HEK293T (cell line): ENCODE data around the gene GCC2.

Experiments
- CTCF ChIA-PET: fragments of 350-600 bp; formaldehyde crosslinking; extraction: SDS; loops from one replicate; lab custom pipeline; 2021; ENCODE audit warnings: antibody characterized with exemption, inconsistent platforms; lab: Yijun Ruan, JAX
- POLR2A ChIA-PET: fragments of 350-600 bp; formaldehyde crosslinking; extraction: SDS; loops from one replicate; lab custom pipeline; 2020; ENCODE audit warnings: antibody characterized with exemption, inconsistent platforms; lab: Yijun Ruan, JAX
- DNase-seq: peaks from one replicate; pipeline ENCODE4 v3.0.0; 2012; ENCODE audit warnings: mixed read lengths; ENCODE audit errors: extremely low spot score
- ARNT ChIP-seq: fragments of 450-650 bp; IDR thresholded peaks from 2 replicates; pipeline ENCODE4 v1.6.1; 2017; ENCODE audit warnings: mild to moderate bottlenecking
- BHLHE40 ChIP-seq: fragments of 450-650 bp; IDR thresholded peaks from 2 replicates; pipeline ENCODE4 v1.6.1; 2016; ENCODE audit warnings: mild to moderate bottlenecking, moderate library complexity, borderline replicate concordance
- CTBP1 ChIP-seq: fragments of 450-650 bp; IDR thresholded peaks from 2 replicates; pipeline ENCODE4 v1.6.1; 2016; ENCODE audit warnings: borderline replicate concordance
- ELF4 ChIP-seq: fragments of 450-650 bp; IDR thresholded peaks from 2 replicates; pipeline ENCODE4 v1.6.1; 2017; ENCODE audit warnings: antibody characterized with exemption
- FOXA1 ChIP-seq: fragments of 450-650 bp; IDR thresholded peaks from 2 replicates; pipeline ENCODE4 v1.6.1; 2016; ENCODE audit warnings: mild to moderate bottlenecking
- FOXK2 ChIP-seq: fragments of 450-650 bp; IDR thresholded peaks from 2 replicates; pipeline ENCODE4 v1.6.1; 2016; ENCODE audit warnings: mild to moderate bottlenecking
- FOXM1 ChIP-seq: fragments of 450-650 bp; IDR thresholded peaks from 2 replicates; pipeline ENCODE4 v1.6.1; 2017; ENCODE audit warnings: mild to moderate bottlenecking, borderline replicate concordance
- HDGF ChIP-seq: fragments of 450-650 bp; IDR thresholded peaks from 2 replicates; pipeline ENCODE4 v1.6.1; 2017; ENCODE audit warnings: antibody characterized with exemption, borderline replicate concordance
- L3MBTL2 ChIP-seq: fragments of 450-650 bp; conservative IDR thresholded peaks from 2 replicates; pipeline ENCODE4 v1.6.1; 2016; ENCODE audit warnings: mild to moderate bottlenecking
- LEF1 ChIP-seq: fragments of 450-650 bp; IDR thresholded peaks from 2 replicates; pipeline ENCODE4 v1.6.1; 2017; ENCODE audit warnings: mild to moderate bottlenecking, borderline replicate concordance
- NFRKB ChIP-seq: fragments of 450-650 bp; IDR thresholded peaks from 2 replicates; pipeline ENCODE4 v1.6.1; 2016; ENCODE audit warnings: mild to moderate bottlenecking, moderate library complexity
- SP1 ChIP-seq: fragments of 450-650 bp; IDR thresholded peaks from 2 replicates; pipeline ENCODE4 v1.6.1; 2017
- SUZ12 ChIP-seq: fragments of 450-650 bp; IDR thresholded peaks from 2 replicates; pipeline ENCODE4 v1.6.1; 2016; ENCODE audit warnings: mild to moderate bottlenecking
- TARDBP ChIP-seq: fragments of 450-650 bp; IDR thresholded peaks from 2 replicates; pipeline ENCODE4 v1.6.1; 2016
- ZNF384 ChIP-seq: fragments of 450-650 bp; IDR thresholded peaks from 2 replicates; pipeline ENCODE4 v1.6.1; 2016
- TF ChIP-seq, protein P1 (sequence below): fragments of 450-650 bp; IDR thresholded peaks from 2 replicates; pipeline ENCODE4 v1.6.1; 2016

Gene GCC2

DNA sequence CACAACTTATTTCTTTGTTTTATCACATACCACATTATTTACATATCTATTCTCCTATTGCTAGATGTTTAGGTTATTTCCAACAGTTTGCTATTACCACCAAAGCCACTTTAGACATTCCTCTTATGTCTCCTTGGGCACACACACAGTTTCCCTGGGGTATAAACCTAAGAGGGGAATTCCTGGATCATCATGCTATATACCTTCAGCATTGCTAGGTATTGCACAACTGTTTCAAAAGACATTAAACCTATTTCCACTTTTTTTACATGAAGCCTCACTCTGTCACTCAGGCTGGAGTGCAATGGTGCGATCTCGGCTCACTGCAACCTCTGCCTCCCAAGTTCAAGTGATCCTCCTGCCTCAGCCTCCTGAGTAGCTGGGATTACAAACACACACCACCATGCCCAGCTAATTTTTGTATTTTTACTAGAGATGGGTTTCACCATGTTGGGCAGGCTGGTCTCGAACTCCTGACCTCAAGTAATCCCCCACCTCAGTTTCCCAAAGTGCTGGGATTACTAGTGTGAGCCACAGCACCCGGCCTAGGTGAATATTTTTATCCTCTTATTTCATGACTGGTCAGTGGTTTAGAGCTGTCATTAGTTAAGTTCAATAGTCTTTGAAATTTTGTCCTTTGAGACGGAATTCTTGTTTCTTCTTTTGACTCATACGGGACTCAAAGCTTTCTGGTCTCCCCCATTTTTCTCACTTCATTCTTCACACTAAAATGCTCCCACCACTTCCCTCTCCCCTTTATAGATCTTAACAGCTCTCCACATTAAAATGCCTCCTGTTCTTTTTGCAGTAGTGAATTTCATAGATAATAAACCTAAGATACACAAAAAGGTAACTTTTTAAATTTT, 40.9 kb upstream of the GCC2 start:
- DNase-seq, result no peak
- ChIA-PET POLR2A (no interaction called here), CTCF (no interaction called here)
- no peak for TF ChIP-seq FOXM1
- TF ChIP-seq FOXK2, result no peak
- TF ChIP-seq CTBP1, result no peak
- TF ChIP-seq TARDBP, result no peak
- TF ChIP-seq, protein P1, sequence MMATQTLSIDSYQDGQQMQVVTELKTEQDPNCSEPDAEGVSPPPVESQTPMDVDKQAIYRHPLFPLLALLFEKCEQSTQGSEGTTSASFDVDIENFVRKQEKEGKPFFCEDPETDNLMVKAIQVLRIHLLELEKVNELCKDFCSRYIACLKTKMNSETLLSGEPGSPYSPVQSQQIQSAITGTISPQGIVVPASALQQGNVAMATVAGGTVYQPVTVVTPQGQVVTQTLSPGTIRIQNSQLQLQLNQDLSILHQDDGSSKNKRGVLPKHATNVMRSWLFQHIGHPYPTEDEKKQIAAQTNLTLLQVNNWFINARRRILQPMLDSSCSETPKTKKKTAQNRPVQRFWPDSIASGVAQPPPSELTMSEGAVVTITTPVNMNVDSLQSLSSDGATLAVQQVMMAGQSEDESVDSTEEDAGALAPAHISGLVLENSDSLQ, result no peak
- no peak for TF ChIP-seq ARNT
- no peak for TF ChIP-seq BHLHE40
- no peak for TF ChIP-seq SP1
- TF ChIP-seq HDGF, result no peak
- TF ChIP-seq ELF4, result no peak
- no peak for TF ChIP-seq LEF1
- TF ChIP-seq NFRKB, result no peak
- no peak for TF ChIP-seq FOXA1
- TF ChIP-seq SUZ12, result no peak
- TF ChIP-seq ZNF384, result no peak
- no peak for TF ChIP-seq L3MBTL2

DNA sequence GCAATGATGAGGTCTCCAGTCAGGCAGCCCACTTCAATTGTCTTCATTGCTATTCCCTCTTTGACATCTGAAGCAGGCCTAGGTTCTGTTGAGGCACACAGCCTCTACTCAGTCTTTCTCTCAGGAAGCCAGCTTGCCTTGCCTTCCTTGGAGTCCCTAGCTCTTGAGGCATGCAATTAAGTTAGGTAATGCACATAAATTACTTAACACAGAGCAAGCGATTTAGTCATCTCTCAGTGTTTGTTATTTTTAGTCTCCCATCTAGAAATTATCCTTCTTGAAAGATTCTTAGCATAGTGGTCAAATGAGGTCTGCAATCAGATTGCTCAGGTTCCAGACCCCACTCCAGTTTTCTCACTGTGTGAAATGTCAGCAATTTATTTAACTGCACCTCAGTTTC, 39.2 kb upstream of the GCC2 start:
- POLR2A ChIA-PET, result no interaction called here
- CTCF ChIA-PET, result no interaction called here
- TF ChIP-seq BHLHE40 (no peak), L3MBTL2 (no peak), ARNT (no peak), FOXK2 (no peak), TARDBP (no peak), SP1 (no peak), CTBP1 (no peak), LEF1 (no peak), HDGF (no peak), NFRKB (no peak), ZNF384 (no peak), FOXM1 (no peak), ELF4 (no peak), SUZ12 (no peak), FOXA1 (no peak)
- TF ChIP-seq, protein P1, result no peak
- DNase-seq, result no peak

DNA sequence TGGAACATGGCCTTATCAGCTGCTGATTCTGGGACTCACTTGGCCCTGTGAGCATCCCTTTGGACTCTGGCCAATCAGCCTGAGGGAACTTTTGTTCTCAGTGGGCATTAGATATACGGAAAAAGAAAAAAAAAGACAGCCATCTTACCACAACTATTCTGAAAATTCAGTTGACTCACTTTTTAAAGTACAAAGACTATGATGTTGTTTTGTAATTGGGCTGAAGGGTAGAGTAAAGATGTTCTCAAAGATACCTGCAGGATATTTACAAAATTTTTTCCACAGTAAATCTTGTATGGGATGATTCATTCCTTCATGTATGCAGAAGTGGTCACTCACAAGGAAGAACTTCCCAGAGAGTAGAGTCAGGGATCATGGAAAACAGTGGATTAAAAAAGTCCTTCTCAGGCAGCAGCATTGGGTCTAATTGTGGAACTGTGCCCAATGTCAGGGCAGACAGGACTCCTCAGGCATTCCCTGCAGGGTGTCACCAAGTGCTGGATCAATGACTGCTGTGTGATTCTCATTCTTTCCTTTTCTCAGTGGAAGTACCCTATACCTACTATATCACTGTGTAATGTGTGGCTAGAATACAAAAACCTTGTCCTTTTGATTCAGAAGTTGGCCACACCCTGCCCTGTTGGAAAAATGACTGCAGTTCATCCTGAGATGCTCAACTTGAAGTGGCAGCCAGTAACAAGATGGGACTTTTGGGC, 35.9 kb upstream of the GCC2 start:
- CTCF ChIA-PET, result interaction anchor here (1.0 kb wide), 1 partner anchor 13 kb away, joined by 3 read pairs; no protein-coding TSS in a partner anchor
- POLR2A ChIA-PET, result no interaction called here
- TF ChIP-seq HDGF (no peak), NFRKB (no peak), SUZ12 (no peak), FOXK2 (no peak), BHLHE40 (no peak), FOXM1 (no peak), L3MBTL2 (no peak), FOXA1 (no peak), SP1 (no peak), LEF1 (no peak), CTBP1 (no peak)
- TF ChIP-seq, protein P1, result no peak
- no peak for DNase-seq

DNA sequence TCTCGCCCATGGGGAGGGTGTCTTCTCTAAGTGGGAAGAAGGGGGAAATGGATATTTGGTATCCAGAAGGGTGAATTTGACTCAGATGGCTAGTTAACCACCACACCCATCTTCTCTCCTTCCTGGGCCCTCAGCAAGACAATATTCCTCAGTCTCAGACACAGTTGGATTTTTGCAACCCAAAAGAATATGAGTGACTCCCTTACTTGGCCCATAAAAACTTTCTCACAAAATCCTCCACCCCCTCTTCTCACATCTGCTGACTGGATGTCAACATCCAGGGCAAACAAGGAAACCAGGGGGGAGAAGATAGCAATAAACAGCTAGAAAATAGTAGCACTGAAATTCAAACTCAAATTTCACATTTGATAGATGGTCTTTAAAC, 35.3 kb upstream of the GCC2 start:
- DNase-seq, result no peak
- POLR2A ChIA-PET, result no interaction called here
- CTCF ChIA-PET, result no interaction called here
- TF ChIP-seq NFRKB (no peak), ELF4 (no peak), BHLHE40 (no peak), CTBP1 (no peak), ARNT (no peak), L3MBTL2 (no peak), TARDBP (no peak), FOXM1 (no peak), HDGF (no peak), SP1 (no peak), LEF1 (no peak), FOXA1 (no peak), ZNF384 (no peak), FOXK2 (no peak), SUZ12 (no peak)
- TF ChIP-seq, protein P1, result no peak
